Activated T-cell treated with anti-CD3 and anti-CD28 coated beads, Interleukin-2, amount 50 U/mL, for 1 hour (primary cell): Measurements from ENCODE around the gene FBXL16.
"Not testable (repeated sequence)": the region's sequence is repeated elsewhere in the genome, so short reads cannot be mapped to it uniquely, and the experiment has no call there.

ENCODE experiments used
- DNase-seq: peaks from one replicate; pipeline ENCODE4 v3.0.0-alpha.2; 2020

FBXL16 gene

DNA sequence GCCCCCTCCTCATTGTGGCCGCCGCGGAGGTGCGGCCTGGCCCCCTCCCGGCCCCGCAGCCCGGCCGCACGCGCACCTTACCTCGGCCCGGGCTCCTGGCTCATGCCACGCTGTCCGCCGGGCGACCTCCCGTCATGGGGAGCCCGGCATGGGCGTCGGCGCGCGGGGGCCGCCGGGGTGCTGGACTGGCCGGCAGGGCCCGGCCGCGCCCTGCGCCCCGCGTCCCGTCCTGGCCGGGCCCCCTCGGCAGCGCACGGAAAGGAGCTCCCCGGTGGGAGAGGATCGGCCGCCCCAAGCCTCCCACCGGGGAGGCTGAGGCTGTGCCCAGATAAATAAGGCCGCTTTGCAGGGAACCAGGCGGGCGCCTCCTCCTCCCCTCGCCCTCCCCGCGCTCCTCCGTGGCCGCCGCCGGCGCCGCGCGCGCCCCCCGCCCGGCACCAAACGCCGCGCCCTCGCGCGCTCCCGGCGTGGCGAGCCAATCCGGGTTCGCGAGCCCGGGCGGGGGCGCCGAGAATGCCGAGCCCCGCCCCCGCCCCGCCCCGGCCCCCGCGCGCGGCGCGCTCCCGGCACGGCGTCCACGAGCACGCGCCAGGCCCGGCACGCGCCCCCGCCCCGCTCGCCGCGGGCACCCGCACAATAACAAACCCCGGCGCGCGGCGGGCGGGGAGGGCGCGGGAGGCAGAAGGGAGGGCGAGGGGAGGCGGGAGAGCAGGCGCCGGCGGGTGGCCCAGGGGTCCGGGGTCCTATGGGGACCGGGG, at the start of gene FBXL16:
FBXL16 (minus strand) TSS at position 371 of the 758 bp plus-strand sequence. CDS start 8,396 bp downstream, outside the sequence.
- no peak for DNase-seq

DNA sequence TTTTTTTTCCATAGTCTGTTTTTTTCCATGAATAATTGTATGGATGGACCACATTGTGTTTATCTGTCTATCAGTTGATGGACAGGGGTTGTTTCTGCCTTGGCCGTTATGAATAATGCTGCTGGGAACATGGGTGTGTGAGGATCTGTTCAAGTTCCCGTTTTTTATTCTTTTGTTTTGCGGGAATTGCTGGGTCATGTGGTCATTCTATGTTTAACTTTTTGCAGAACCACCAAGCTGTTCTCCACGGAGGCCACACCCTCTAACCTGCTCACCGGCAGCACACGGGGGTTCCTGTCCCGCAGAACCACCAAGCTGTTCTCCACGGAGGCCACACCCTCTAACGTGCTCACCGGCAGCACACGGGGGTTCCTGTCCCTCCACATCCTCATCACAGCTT, 49.1 kb upstream of the FBXL16 start:
- DNase-seq, result no peak

GRCh38 chr16:754121-754607, 48.6 kb upstream of the FBXL16 start:
- DNase-seq, result not testable (repeated sequence)

GRCh38 chr16:752007-752312, 46.4 kb upstream of the FBXL16 start:
- DNase-seq, result no peak

GRCh38 chr16:751152-752006, 45.8 kb upstream of the FBXL16 start:
- DNase-seq, result no peak

DNA sequence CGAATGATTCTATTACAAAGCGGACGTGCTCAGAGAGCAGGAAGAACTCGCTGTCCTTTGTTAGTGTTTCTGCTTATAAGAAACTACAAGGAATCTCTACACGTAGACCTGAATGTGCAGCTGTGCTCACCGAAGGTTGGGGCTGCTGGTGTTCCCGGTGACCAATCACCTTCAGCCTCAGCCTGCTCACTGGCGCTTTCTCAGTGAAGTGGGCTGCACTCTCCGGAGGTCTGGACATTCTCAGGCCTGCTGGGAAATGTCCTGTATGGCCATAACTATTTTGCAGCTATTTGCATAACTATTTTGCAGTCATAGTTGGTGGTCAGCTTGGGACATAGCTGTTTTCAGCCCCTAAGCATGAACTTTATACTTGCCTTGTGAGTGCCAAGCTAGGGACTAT, 44.9 kb upstream of the FBXL16 start:
- no peak for DNase-seq

DNA sequence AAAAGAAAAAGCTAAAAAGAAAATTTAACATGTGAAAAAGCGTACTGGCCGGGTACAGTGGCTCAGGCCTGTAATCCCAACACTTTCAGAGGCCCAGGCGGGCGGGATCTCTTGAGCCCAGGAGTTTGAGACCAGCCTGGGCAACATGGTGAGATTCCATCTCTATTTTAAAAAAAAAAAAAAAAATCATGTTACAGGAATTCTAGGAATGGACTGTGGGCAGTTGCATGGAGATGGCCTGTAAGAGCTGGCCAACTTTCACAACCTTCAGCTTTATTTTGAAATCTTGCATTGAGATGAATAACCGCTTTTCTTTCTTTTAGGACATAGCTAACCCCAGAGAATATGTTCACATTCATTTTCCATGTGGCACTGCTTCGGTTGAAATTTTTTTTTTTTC, 43.4 kb upstream of the FBXL16 start:
- no peak for DNase-seq

DNA sequence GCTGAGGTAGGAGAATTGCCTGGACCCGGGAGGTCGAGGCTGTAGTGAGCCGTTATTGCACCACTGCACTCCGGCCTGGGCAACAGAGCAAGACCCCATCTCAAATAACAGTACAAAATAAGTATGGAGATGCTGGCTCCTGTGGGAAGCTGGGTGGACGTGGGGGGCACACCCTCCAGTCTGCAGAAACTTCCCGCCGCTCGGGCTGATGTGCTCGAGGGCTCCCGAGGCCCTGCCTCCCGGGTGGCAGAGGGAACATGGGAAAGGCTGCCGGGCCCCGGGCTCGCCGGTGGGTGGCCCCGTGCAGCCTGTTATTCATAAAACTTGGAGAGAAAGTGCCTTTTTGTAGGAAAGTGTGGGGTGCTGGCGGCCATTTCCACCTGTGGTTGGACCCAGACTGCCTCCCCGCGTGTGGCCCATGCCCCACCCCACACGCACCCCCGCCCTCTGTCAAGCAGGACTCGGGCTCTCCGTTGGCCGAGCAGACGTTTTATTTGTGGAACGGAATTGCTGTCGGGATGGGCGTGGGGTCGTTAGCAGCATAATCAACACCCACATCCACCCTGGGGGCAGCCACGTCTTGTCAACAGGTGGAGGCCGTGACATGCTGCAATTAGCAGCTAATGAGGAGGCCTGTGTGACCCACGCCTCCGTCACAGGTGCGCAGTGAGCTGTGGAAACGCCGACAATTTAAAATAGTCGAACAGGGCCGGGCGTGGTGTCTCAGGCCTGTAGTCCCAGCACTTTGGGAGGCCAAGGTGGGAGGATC, 42.6 kb upstream of the FBXL16 start:
- no peak for DNase-seq

DNA sequence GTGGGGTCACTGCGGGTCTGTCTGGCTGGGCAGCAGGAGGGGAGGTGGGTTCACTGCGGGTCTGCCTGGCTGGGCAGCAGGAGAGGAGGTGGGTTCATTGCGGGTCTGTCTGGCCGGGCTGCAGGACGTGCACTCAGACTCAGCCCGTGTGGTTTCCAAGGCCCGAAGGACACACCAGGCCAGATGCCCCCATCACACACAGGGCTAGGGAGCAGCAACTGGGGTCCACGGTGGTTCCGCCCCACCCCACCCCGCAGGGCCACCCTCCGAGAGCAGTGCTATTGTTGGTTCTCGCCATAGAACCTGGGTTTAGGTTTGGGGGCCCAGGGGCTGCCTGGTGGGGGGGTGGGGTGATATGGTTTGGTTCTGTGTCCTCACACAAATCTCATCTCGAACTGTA, 41.0 kb upstream of the FBXL16 start:
- no peak for DNase-seq

GRCh38 chr16:745739-746138, 40.1 kb upstream of the FBXL16 start:
- no peak for DNase-seq

- DNase-seq, result no peak
Measured at GRCh38 chr16:743794-744500, 38.3 kb upstream of the FBXL16 start.

- DNase-seq, result not testable (repeated sequence)
Measured at GRCh38 chr16:742894-743293, 37.3 kb upstream of the FBXL16 start.

- DNase-seq, result no peak
Measured at GRCh38 chr16:741986-742629, 36.5 kb upstream of the FBXL16 start.

DNA sequence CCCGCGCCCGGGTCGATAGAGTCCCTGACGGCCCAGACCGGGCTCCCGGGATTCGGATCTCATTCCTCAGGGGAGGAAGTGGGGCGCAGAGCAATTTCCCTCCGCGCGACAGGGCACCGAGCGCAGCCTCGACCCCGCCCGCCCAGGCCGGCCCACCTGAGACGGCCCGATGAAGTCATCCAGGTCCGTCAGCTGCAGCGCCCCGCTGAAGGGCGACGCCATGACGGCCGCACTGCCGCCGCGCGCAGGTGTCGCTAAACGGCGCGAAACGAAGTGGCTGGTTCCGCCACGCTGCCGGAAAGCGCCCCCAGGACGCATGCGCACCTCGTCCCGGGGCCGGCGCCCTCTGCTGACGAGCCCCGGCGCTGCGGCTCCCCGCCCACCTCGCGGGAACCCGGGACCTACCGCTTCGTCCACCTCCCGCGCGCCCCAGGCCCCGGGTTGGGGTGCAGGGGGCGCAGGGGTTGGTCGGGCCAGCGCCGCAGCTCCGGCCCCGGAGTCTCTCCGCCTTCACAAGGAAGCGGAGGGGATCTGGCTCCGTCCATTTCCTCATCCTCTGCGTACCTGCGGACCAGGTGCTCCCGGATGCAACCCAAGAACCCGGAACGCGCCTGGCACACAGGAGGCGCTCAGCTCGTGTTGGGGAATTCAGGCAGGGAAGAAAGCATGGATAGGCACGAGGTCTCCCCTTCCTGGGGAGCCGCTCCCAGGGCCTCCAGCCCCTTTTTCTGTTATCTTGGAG, 35.3 kb upstream of the FBXL16 start, which contains the start of gene CIAO3:
CIAO3 (minus strand) TSS at position 234 of the 742 bp plus-strand sequence; CDS start at position 222, 12 bp downstream.
- DNase-seq, result peak; percentile 96

DNA sequence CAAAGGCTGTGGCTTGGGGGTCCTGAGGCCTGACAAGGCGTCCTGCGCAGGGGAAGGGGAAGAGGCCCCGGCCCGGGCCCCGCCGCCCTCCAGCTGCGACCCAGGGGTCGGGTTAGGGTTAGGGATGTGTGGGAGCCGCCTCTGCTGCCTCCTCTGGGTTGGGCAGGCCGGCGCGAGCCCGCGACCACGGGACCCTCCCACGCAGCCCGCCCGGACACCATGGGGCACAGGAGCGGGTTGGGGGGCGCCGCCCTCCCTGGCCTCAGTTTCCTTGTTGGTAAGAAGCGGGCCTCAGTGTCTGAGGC, 34.8 kb upstream of the FBXL16 start:
- DNase-seq, result no peak

GRCh38 chr16:739560-740458, 34.2 kb upstream of the FBXL16 start:
- no peak for DNase-seq

- no peak for DNase-seq
Measured at GRCh38 chr16:736936-737481, 31.4 kb upstream of the FBXL16 start.

DNA sequence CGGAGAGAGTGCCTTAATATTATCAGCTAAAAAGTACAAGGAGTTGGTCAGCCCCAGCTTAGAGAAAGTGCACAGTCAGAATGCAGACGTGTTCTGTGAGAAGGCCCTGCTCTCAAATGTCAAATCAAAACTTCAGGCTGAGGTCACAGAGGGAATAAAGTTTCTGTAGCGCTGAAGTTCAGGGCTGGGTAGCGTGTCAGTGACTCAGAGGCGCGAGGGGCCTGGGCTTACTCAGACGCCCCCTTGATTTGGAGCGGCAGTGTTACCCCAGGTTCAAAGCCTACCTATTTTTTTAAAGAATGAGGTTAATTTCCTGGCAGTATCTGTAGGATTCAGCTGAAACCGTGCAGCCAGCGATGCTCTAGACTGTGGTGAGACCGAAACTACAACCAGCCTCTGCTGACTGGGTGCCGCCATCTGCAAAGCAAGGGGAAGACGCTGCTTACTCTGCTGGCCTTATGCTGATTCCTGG, 30.4 kb upstream of the FBXL16 start:
- no peak for DNase-seq

DNA sequence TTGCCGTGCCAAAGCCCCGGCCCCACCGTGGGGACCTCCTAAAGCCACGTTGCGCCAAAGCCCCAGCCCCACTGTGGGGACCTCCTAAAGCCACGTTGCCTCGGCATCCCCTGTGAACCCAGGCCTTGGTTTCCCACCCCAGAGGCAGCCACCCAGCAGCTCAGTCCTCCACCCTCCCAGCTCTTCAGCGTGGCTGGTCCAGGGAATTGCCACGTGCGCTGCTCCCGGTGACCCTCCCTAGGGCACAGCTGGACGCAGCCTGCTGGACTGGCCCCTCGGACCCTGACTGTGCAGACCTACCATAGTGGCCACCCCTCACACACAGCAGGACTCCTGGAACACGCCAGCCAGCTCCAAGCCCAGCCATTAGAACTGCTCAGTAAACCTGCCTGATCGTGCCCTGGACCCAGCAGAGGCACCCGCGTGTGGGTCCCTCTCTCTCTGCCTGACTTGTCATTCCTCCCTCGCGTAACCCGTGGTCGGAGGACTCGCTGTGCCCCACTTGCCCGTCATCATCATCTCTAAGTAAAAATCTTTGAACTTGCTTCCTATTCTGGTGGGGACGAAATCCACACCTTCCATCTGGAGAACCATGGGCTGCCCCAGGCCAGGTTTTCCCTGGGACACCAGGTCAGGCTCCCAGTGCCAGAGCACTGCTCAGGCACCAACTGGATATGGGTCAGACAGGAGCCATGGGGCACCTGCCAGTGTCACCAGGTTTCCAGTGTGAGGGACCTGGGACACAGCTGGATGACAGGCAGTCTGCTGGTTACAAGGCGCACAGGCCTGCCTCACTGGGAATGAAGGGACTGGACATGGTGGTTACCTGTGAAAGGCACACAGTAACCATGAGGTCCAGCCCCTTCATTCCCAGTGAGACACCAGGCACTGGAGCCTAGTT, 29.6 kb upstream of the FBXL16 start:
- DNase-seq, result no peak
